ENCODE data around the gene EXOC4.

Gene EXOC4

GRCh38 chr7:133724148-133724547 lies 471.3 kb downstream of the EXOC4 start:
- no peak overlapping the region for H3K9ac ChIP-seq (ENCODE audit: low read depth, low read length, poor library complexity)
- no peak overlapping the region for H3K4ac ChIP-seq (ENCODE audit: low read length)
- H3K79me1 ChIP-seq (ENCODE audit: low read depth, low read length), result peaks cover 3% of the 10 kb centered on the region
- no peak overlapping the region for H2BK5ac ChIP-seq (ENCODE audit: low read length)
- no peaks in the 10 kb centered on the region for H3K9me3 ChIP-seq (replicated peaks in 1 of 2; ENCODE audit: control insufficient read depth in 2 of 2, insufficient read depth in 1 of 2, low read depth in 1 of 2, low read length in 2 of 2)
- WGBS, 2 donors (ENCODE audit: extremely low coverage in 2 of 2, insufficient read length in 2 of 2, insufficient replicate concordance in 1 of 2), result no CpG with 5 or more reads among the region's 2 CpGs
- H3K23ac ChIP-seq (ENCODE audit: low read depth, low read length, poor library complexity), result no peak overlapping the region
- no peak overlapping the region for H2BK120ac ChIP-seq (ENCODE audit: low read depth, low read length)
- H3K27me3 ChIP-seq (ENCODE audit: control insufficient read depth in 3 of 3, insufficient read depth in 3 of 3, low read depth in 1 of 3, low read length in 3 of 3), result no peaks in the 10 kb centered on the region
- peaks cover 0 to 2% of the 10 kb centered on the region in 2 donors for H3K4me1 ChIP-seq (ENCODE audit: control insufficient read depth in 2 of 2, insufficient read depth in 1 of 2, low read depth in 1 of 2, low read length in 2 of 2)
- H2BK15ac ChIP-seq (ENCODE audit: low read length), result no peak overlapping the region
- H3K4me3 ChIP-seq (ENCODE audit: low read length in 2 of 2), result no peak overlapping the region
- no peak overlapping the region for H2AK5ac ChIP-seq (ENCODE audit: low read depth, low read length)
- H4K91ac ChIP-seq (ENCODE audit: low read depth, low read length, poor library complexity), result no peak overlapping the region
- no peak overlapping the region for H3K14ac ChIP-seq (ENCODE audit: low read length)
- H4K8ac ChIP-seq (ENCODE audit: low read depth, low read length), result no peak overlapping the region
- no peak overlapping the region for H2BK12ac ChIP-seq (ENCODE audit: low read length)
- H3K18ac ChIP-seq (ENCODE audit: low read length), result no peak overlapping the region
- H3K36me3 ChIP-seq (replicated peaks in 1 of 2; ENCODE audit: control insufficient read depth in 2 of 2, insufficient read depth in 2 of 2, low read length in 2 of 2), result no peaks in the 10 kb centered on the region
- H2AFZ ChIP-seq (ENCODE audit: low read length), result no peak overlapping the region
- no peak overlapping the region for H3K4me2 ChIP-seq (ENCODE audit: insufficient read depth, low read length, poor library complexity, severe bottlenecking)
- DNase-seq (ENCODE audit: low spot score), result no peak
- no peak overlapping the region for H3K27ac ChIP-seq (replicated peaks; ENCODE audit: low read length)

- no peak overlapping the region for H3K14ac ChIP-seq (ENCODE audit: low read length)
- H3K27me3 ChIP-seq (ENCODE audit: control insufficient read depth in 3 of 3, insufficient read depth in 3 of 3, low read depth in 1 of 3, low read length in 3 of 3), result no peaks in the 10 kb centered on the region
- H3K9me3 ChIP-seq (replicated peaks in 1 of 2; ENCODE audit: control insufficient read depth in 2 of 2, insufficient read depth in 1 of 2, low read depth in 1 of 2, low read length in 2 of 2), result no peaks in the 10 kb centered on the region
- no peak for DNase-seq (ENCODE audit: low spot score)
- H3K18ac ChIP-seq (ENCODE audit: low read length), result no peak overlapping the region
- H3K4me3 ChIP-seq (ENCODE audit: low read length in 2 of 2), result no peak overlapping the region
- no peak overlapping the region for H2AFZ ChIP-seq (ENCODE audit: low read length)
- peaks cover 0 to 2% of the 10 kb centered on the region in 2 donors for H3K4me1 ChIP-seq (ENCODE audit: control insufficient read depth in 2 of 2, insufficient read depth in 1 of 2, low read depth in 1 of 2, low read length in 2 of 2)
- H2BK120ac ChIP-seq (ENCODE audit: low read depth, low read length), result no peak overlapping the region
- peaks cover 3% of the 10 kb centered on the region for H3K79me1 ChIP-seq (ENCODE audit: low read depth, low read length)
- H4K8ac ChIP-seq (ENCODE audit: low read depth, low read length), result no peak overlapping the region
- no peak overlapping the region for H2AK5ac ChIP-seq (ENCODE audit: low read depth, low read length)
- no peak overlapping the region for H3K4ac ChIP-seq (ENCODE audit: low read length)
- H3K23ac ChIP-seq (ENCODE audit: low read depth, low read length, poor library complexity), result no peak overlapping the region
- no peak overlapping the region for H2BK5ac ChIP-seq (ENCODE audit: low read length)
- H2BK12ac ChIP-seq (ENCODE audit: low read length), result no peak overlapping the region
- H3K9ac ChIP-seq (ENCODE audit: low read depth, low read length, poor library complexity), result no peak overlapping the region
- no CpG with 5 or more reads among the region's 3 CpGs for WGBS, 2 donors (ENCODE audit: extremely low coverage in 2 of 2, insufficient read length in 2 of 2, insufficient replicate concordance in 1 of 2)
- no peak overlapping the region for H3K27ac ChIP-seq (replicated peaks; ENCODE audit: low read length)
- H4K91ac ChIP-seq (ENCODE audit: low read depth, low read length, poor library complexity), result no peak overlapping the region
- H3K36me3 ChIP-seq (replicated peaks in 1 of 2; ENCODE audit: control insufficient read depth in 2 of 2, insufficient read depth in 2 of 2, low read length in 2 of 2), result no peaks in the 10 kb centered on the region
- no peak overlapping the region for H2BK15ac ChIP-seq (ENCODE audit: low read length)
- H3K4me2 ChIP-seq (ENCODE audit: insufficient read depth, low read length, poor library complexity, severe bottlenecking), result no peak overlapping the region
Measured at GRCh38 chr7:133724694-133725093, 471.8 kb downstream of the EXOC4 start.

GRCh38 chr7:133727476-133728214 lies 474.8 kb downstream of the EXOC4 start:
- Histone ChIP-seq H2BK12ac (ENCODE audit: low read length) (no peak overlapping the region), H3K79me1 (ENCODE audit: low read depth, low read length) (peaks cover 5% of the 10 kb centered on the region), H3K23ac (ENCODE audit: low read depth, low read length, poor library complexity) (peak overlapping the region; percentile 2), H3K4me1 (ENCODE audit: control insufficient read depth in 2 of 2, insufficient read depth in 1 of 2, low read depth in 1 of 2, low read length in 2 of 2) (peaks cover 0 to 2% of the 10 kb centered on the region in 2 donors), H2AK5ac (ENCODE audit: low read depth, low read length) (no peak overlapping the region), H3K27ac (replicated peaks; ENCODE audit: low read length) (no peak overlapping the region), H3K4me3 (ENCODE audit: low read length in 2 of 2) (no peak overlapping the region), H4K91ac (ENCODE audit: low read depth, low read length, poor library complexity) (no peak overlapping the region), H3K9ac (ENCODE audit: low read depth, low read length, poor library complexity) (no peak overlapping the region), H2AFZ (ENCODE audit: low read length) (no peak overlapping the region), H3K27me3 (ENCODE audit: control insufficient read depth in 3 of 3, insufficient read depth in 3 of 3, low read depth in 1 of 3, low read length in 3 of 3) (no peaks in the 10 kb centered on the region), H3K4ac (ENCODE audit: low read length) (no peak overlapping the region), H3K18ac (ENCODE audit: low read length) (no peak overlapping the region), H3K14ac (ENCODE audit: low read length) (no peak overlapping the region), H3K9me3 (replicated peaks in 1 of 2; ENCODE audit: control insufficient read depth in 2 of 2, insufficient read depth in 1 of 2, low read depth in 1 of 2, low read length in 2 of 2) (no peaks in the 10 kb centered on the region), H2BK5ac (ENCODE audit: low read length) (no peak overlapping the region), H3K4me2 (ENCODE audit: insufficient read depth, low read length, poor library complexity, severe bottlenecking) (no peak overlapping the region), H3K36me3 (replicated peaks in 1 of 2; ENCODE audit: control insufficient read depth in 2 of 2, insufficient read depth in 2 of 2, low read length in 2 of 2) (no peaks in the 10 kb centered on the region), H4K8ac (ENCODE audit: low read depth, low read length) (no peak overlapping the region), H2BK120ac (ENCODE audit: low read depth, low read length) (no peak overlapping the region), H2BK15ac (ENCODE audit: low read length) (no peak overlapping the region)
- no peak for DNase-seq (ENCODE audit: low spot score)
- no CpG with 5 or more reads among the region's 13 CpGs for WGBS, 2 donors (ENCODE audit: extremely low coverage in 2 of 2, insufficient read length in 2 of 2, insufficient replicate concordance in 1 of 2)

- Histone ChIP-seq H2BK15ac (ENCODE audit: low read length) (no peak overlapping the region), H3K4me3 (ENCODE audit: low read length in 2 of 2) (no peak overlapping the region), H3K27ac (replicated peaks; ENCODE audit: low read length) (no peak overlapping the region), H3K14ac (ENCODE audit: low read length) (no peak overlapping the region), H3K79me1 (ENCODE audit: low read depth, low read length) (peaks cover 5% of the 10 kb centered on the region), H2BK5ac (ENCODE audit: low read length) (no peak overlapping the region), H3K23ac (ENCODE audit: low read depth, low read length, poor library complexity) (no peak overlapping the region), H3K36me3 (replicated peaks in 1 of 2; ENCODE audit: control insufficient read depth in 2 of 2, insufficient read depth in 2 of 2, low read length in 2 of 2) (no peaks in the 10 kb centered on the region), H3K9ac (ENCODE audit: low read depth, low read length, poor library complexity) (no peak overlapping the region), H2BK12ac (ENCODE audit: low read length) (no peak overlapping the region), H3K9me3 (replicated peaks in 1 of 2; ENCODE audit: control insufficient read depth in 2 of 2, insufficient read depth in 1 of 2, low read depth in 1 of 2, low read length in 2 of 2) (no peaks in the 10 kb centered on the region), H4K91ac (ENCODE audit: low read depth, low read length, poor library complexity) (no peak overlapping the region), H2AK5ac (ENCODE audit: low read depth, low read length) (no peak overlapping the region), H2AFZ (ENCODE audit: low read length) (no peak overlapping the region), H2BK120ac (ENCODE audit: low read depth, low read length) (no peak overlapping the region), H3K4me2 (ENCODE audit: insufficient read depth, low read length, poor library complexity, severe bottlenecking) (no peak overlapping the region), H3K27me3 (ENCODE audit: control insufficient read depth in 3 of 3, insufficient read depth in 3 of 3, low read depth in 1 of 3, low read length in 3 of 3) (no peaks in the 10 kb centered on the region), H3K18ac (ENCODE audit: low read length) (no peak overlapping the region), H3K4me1 (ENCODE audit: control insufficient read depth in 2 of 2, insufficient read depth in 1 of 2, low read depth in 1 of 2, low read length in 2 of 2) (peaks cover 0 to 2% of the 10 kb centered on the region in 2 donors), H3K4ac (ENCODE audit: low read length) (no peak overlapping the region), H4K8ac (ENCODE audit: low read depth, low read length) (no peak overlapping the region)
- DNase-seq (ENCODE audit: low spot score), result no peak
- WGBS, 2 donors (ENCODE audit: extremely low coverage in 2 of 2, insufficient read length in 2 of 2, insufficient replicate concordance in 1 of 2), result no CpG with 5 or more reads among the region's 3 CpGs
Measured at GRCh38 chr7:133730360-133730759, 477.5 kb downstream of the EXOC4 start.
